Measurements from ENCODE around the gene COL5A1. TPM values are rescaled to one million over a fixed set of nuclear protein-coding genes. Genes with fewer than 3 reads are reported as not detected.
A peak's percentile ranks its signal among the peaks of the same experiment; 100 is the strongest.

The COL5A1 gene
- polyA plus RNA-seq, 1 donor (not counting 4 experiments of a cell fraction or from before 2014, with no cell fraction given) = 3.1 TPM

GRCh38 chr9:134826336-134827285, 185.0 kb downstream of the COL5A1 start:
- H3K79me2 ChIP-seq (ENCODE audit: control insufficient read depth, insufficient read depth, low read length) = no peaks in the 10 kb centered on the region
- no peak overlapping the region for H3K9ac ChIP-seq (ENCODE audit: control insufficient read depth, extremely low read depth, insufficient read depth, low read length)
- no peaks in the 10 kb centered on the region for H3K9me1 ChIP-seq (ENCODE audit: control insufficient read depth, extremely low read depth, insufficient read depth, low read length)
- H3K9me3 ChIP-seq (ENCODE audit: control insufficient read depth, low read depth, low read length) = no peaks in the 10 kb centered on the region
- TF ChIP-seq, protein P1, sequence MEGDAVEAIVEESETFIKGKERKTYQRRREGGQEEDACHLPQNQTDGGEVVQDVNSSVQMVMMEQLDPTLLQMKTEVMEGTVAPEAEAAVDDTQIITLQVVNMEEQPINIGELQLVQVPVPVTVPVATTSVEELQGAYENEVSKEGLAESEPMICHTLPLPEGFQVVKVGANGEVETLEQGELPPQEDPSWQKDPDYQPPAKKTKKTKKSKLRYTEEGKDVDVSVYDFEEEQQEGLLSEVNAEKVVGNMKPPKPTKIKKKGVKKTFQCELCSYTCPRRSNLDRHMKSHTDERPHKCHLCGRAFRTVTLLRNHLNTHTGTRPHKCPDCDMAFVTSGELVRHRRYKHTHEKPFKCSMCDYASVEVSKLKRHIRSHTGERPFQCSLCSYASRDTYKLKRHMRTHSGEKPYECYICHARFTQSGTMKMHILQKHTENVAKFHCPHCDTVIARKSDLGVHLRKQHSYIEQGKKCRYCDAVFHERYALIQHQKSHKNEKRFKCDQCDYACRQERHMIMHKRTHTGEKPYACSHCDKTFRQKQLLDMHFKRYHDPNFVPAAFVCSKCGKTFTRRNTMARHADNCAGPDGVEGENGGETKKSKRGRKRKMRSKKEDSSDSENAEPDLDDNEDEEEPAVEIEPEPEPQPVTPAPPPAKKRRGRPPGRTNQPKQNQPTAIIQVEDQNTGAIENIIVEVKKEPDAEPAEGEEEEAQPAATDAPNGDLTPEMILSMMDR (optimal IDR thresholded peaks at IDR 0.05 in 1 of 3, IDR thresholded peaks at IDR 0.05 in 1 of 3, conservative IDR thresholded peaks at IDR 0.05 in 1 of 3; ENCODE audit: extremely low read depth in 1 of 3, insufficient read depth in 2 of 3, low read length in 3 of 3) = no peak
- no peak for TF ChIP-seq EZH2 (IDR thresholded peaks at IDR 0.05; ENCODE audit: low read length)
- H3K4me2 ChIP-seq (ENCODE audit: control insufficient read depth, extremely low read depth, insufficient read depth, low read depth, low read length) = peak overlapping the region; percentile 5
- no peak overlapping the region for H2AFZ ChIP-seq (ENCODE audit: control insufficient read depth, low read length)
- no peak overlapping the region for H3K27ac ChIP-seq (ENCODE audit: control insufficient read depth, insufficient read depth, low read length)
- peak; percentile 50 for DNase-seq (ENCODE audit: low read depth, low spot score)
- FAIRE-seq = no peak
- dilution Hi-C loops (cut with MboI; ENCODE audit: extremely low pct_ligation_motif_present, low sequenced_read_pairs) = no loop called here
- H4K20me1 ChIP-seq (ENCODE audit: control insufficient read depth, extremely low read depth, insufficient read depth, low read length) = peaks cover 2% of the 10 kb centered on the region
- peaks cover 7% of the 10 kb centered on the region for H3K4me1 ChIP-seq (ENCODE audit: control insufficient read depth, extremely low read depth, insufficient read depth, low read length)
- H3K36me3 ChIP-seq (ENCODE audit: control insufficient read depth in 2 of 2, extremely low read depth in 1 of 2, insufficient read depth in 2 of 2, low read length in 2 of 2) = no peaks in the 10 kb centered on the region
- H3K27me3 ChIP-seq (ENCODE audit: control insufficient read depth, extremely low read depth, insufficient read depth, low read length) = no peaks in the 10 kb centered on the region
- H3K4me3 ChIP-seq (ENCODE audit: control insufficient read depth in 2 of 3, extremely low read depth in 1 of 3, insufficient read depth in 2 of 3, low read depth in 1 of 3, low read length in 3 of 3) = no peak overlapping the region

DNA sequence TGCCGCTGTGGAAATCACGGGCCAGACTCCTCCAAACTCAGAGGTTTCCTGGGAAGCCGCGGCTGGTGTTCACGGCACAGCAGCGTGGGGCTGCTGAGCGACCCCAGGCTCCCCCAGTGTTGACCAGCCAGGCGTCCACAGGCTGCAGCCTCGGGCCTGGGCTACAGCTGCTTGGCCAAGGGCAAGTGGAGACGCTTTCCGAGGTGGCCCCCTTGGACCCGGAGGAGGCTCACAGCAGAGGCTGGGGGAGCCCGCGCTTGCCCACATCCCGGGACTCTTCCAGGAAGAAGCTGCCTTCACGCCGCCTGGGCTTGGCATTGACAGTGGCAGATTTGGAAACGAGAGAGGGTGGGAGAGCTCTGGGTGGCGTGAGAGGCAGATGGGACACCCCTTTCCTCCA, 186.0 kb downstream of the COL5A1 start:
- DNase-seq (ENCODE audit: low read depth, low spot score) = no peak
- Histone ChIP-seq H3K27me3 (ENCODE audit: control insufficient read depth, extremely low read depth, insufficient read depth, low read length) (no peaks in the 10 kb centered on the region), H3K4me3 (ENCODE audit: control insufficient read depth in 2 of 3, extremely low read depth in 1 of 3, insufficient read depth in 2 of 3, low read depth in 1 of 3, low read length in 3 of 3) (no peak overlapping the region), H4K20me1 (ENCODE audit: control insufficient read depth, extremely low read depth, insufficient read depth, low read length) (peaks cover 2% of the 10 kb centered on the region), H3K4me1 (ENCODE audit: control insufficient read depth, extremely low read depth, insufficient read depth, low read length) (peaks cover 7% of the 10 kb centered on the region), H2AFZ (ENCODE audit: control insufficient read depth, low read length) (no peak overlapping the region), H3K4me2 (ENCODE audit: control insufficient read depth, extremely low read depth, insufficient read depth, low read depth, low read length) (no peak overlapping the region), H3K9ac (ENCODE audit: control insufficient read depth, extremely low read depth, insufficient read depth, low read length) (no peak overlapping the region), H3K79me2 (ENCODE audit: control insufficient read depth, insufficient read depth, low read length) (no peaks in the 10 kb centered on the region), H3K9me3 (ENCODE audit: control insufficient read depth, low read depth, low read length) (no peaks in the 10 kb centered on the region), H3K9me1 (ENCODE audit: control insufficient read depth, extremely low read depth, insufficient read depth, low read length) (no peaks in the 10 kb centered on the region), H3K36me3 (ENCODE audit: control insufficient read depth in 2 of 2, extremely low read depth in 1 of 2, insufficient read depth in 2 of 2, low read length in 2 of 2) (no peaks in the 10 kb centered on the region), H3K27ac (ENCODE audit: control insufficient read depth, insufficient read depth, low read length) (no peak overlapping the region)
- no peak for TF ChIP-seq EZH2 (IDR thresholded peaks at IDR 0.05; ENCODE audit: low read length)
- TF ChIP-seq, protein P1 (optimal IDR thresholded peaks at IDR 0.05 in 1 of 3, IDR thresholded peaks at IDR 0.05 in 1 of 3, conservative IDR thresholded peaks at IDR 0.05 in 1 of 3; ENCODE audit: extremely low read depth in 1 of 3, insufficient read depth in 2 of 3, low read length in 3 of 3) = no peak
- dilution Hi-C loops (cut with MboI; ENCODE audit: extremely low pct_ligation_motif_present, low sequenced_read_pairs) = no loop called here
- FAIRE-seq = no peak
